ENCODE results near the gene EML1.

EML1 gene, protein sequence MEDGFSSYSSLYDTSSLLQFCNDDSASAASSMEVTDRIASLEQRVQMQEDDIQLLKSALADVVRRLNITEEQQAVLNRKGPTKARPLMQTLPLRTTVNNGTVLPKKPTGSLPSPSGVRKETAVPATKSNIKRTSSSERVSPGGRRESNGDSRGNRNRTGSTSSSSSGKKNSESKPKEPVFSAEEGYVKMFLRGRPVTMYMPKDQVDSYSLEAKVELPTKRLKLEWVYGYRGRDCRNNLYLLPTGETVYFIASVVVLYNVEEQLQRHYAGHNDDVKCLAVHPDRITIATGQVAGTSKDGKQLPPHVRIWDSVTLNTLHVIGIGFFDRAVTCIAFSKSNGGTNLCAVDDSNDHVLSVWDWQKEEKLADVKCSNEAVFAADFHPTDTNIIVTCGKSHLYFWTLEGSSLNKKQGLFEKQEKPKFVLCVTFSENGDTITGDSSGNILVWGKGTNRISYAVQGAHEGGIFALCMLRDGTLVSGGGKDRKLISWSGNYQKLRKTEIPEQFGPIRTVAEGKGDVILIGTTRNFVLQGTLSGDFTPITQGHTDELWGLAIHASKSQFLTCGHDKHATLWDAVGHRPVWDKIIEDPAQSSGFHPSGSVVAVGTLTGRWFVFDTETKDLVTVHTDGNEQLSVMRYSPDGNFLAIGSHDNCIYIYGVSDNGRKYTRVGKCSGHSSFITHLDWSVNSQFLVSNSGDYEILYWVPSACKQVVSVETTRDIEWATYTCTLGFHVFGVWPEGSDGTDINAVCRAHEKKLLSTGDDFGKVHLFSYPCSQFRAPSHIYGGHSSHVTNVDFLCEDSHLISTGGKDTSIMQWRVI

DNA sequence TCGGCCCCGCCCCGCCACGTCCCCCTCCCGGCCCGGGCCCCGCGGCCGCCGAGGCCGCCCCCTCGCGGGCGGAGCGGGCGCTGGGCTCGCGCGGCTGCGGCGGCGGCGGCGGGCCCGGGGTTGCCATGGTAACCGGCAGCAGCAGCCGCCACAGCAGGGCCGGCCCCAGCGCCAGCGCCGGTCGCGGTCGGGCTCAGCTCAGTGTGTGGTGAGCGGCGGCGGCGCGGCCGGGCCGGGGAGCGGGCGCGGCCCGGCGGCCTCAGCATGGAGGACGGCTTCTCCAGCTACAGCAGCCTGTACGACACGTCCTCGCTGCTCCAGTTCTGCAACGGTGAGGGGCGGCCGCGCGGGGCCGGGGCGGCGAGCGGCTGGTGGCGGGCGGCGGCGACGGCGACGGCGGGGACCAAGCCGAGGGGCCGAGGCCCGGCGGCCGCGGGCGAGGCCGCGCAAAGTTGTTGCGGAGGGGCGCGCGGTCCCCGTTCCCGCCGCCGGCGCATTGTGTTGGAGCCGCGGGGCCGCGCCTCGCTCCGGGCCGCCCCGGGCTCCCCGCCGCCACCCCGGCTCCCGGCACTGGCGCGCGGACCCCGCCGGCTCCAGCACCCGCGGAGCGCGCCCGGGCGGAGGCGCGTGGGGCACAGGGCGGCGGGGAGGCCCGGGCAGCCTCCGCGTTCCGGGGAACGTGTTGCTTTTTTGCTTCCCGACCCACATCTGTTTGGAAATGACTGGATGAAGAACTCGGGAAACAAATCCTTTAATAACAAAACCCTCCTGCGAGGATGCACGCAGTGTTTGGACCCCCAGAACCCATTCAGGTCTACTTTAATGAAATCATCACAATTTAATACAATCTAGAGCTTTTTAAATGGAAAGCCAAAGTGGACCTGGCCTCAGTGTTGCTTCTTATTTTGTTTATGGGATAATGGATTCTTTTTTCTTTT is at the start of gene EML1:
EML1 (plus strand) TSS at position 201 of the 938 bp plus-strand sequence; CDS start at position 265, 64 bp downstream.
- DNase-seq = peak; percentile 61 to 95 (median 89)
- intact Hi-C loops (cut with DNase I) = no loop called here

DNA sequence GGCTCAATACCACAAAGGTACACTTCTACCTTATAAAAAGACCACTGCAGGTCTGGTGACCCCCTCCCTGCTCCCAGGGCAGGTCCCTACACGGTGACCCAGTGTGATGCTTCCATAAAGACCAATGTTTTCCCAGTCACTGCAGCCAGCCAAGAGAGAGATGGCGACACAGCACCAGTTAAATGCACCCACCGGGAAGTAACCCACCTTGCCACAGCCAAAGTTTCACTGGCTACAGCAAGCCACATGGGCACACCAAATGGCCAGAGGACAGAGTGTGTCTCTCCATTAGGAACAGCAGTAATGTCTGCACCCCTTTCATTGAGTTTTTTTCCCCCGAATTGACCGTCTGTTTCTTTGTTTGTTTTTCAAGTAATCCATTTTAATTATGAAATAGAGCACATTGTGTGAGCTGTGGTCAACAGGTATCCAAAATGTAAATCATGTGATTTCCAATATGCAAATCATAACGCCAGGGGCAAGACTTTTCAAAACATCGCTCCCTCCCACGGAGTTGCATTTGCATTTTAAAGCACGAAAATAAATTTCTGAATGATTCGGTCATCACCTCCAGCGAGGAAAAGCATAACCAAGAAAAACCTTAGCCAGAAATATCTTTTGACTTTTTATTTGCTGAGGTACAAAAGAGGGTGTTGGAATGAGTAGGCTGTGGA is 48.9 kb upstream of the EML1 start:
- no peak for DNase-seq
- intact Hi-C loops (cut with DNase I) = no loop called here

DNA sequence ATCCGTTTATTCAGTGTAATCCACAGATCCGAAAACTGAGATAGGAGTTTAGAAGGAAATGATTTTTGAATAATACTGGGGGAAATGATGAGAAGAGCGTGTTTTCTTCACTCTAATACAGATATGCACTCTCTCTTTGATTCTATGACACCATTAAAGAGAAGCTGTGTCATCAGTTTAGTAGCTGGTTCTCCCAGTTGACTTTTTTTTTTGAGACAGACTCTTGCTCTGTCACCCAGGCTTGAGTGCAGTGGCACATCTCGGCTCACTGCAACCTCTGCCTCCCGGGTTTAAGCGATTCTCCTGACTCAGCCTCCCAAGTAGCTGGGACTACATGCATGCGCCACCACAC is 48.4 kb upstream of the EML1 start:
- DNase-seq = no peak
- intact Hi-C loops (cut with DNase I) = no loop called here

GRCh38 chr14:99745307-99745951 is 47.8 kb upstream of the EML1 start:
- no peak for DNase-seq
- intact Hi-C loops (cut with DNase I) = no loop called here

GRCh38 chr14:99747167-99747566 is 46.0 kb upstream of the EML1 start:
- DNase-seq = no peak
- intact Hi-C loops (cut with DNase I) = no loop called here

DNA sequence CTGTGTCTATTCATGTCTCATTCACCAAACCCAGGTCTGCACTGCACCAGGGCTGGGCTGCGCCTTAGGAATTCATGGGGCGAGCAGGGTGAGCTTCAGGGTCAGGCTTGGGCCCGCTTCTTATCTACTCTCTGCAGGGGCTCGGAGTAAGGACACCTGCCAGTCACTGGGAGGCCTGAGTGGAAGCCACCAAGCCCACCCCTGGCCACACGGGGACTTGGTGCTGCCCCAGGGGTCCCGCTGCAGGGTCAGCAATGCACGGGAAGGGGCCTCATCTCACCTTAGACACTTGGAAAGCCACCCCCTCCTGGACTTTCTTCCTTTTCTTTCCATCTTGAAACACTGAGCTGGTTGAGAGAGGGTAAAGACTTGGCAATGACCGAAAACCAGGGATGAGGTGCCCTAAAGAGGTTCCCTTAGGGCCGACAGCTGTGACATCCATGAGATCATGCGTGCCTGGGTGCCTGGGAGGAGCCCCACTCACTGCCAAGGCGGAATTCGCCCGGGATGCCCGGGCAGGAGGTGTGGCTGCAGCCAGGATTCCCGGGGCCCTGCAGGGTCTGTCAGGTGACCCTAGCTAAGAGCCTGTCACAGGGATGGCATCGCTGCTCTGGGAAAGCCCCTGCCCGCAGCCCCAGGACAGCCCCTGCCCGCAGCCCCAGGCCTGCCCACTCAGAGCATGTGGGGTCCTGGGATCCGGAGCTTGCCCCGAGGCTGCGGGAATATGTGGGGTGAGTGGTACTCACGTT is 45.5 kb upstream of the EML1 start:
- intact Hi-C loops (cut with DNase I) = no loop called here
- DNase-seq = no peak

GRCh38 chr14:99748529-99748928 is 44.7 kb upstream of the EML1 start:
- intact Hi-C loops (cut with DNase I) = no loop called here
- DNase-seq = no peak

DNA sequence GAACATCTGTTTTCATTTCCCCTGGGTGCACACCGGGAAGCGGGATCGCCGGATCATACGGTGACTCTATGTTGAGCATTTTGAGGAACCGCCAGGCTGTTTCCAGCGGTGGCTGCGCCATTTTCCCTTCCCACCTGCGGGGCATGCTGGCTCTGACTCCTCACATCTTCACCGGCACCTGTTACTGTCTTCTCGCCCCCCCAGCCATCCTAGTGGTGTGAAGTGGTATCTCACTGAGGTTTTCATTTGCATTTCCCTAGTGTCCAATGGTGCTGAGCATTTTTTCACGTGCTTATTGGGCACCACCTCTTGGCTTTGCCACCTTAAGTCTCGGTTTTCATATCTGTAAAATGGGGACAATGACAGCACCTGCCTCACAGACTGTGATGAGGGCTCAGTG is 44.1 kb upstream of the EML1 start:
- intact Hi-C loops (cut with DNase I) = no loop called here
- DNase-seq = peak in 1 of 42 donors; percentile 26

GRCh38 chr14:99749763-99750715 is 43.2 kb upstream of the EML1 start:
- intact Hi-C loops (cut with DNase I) = no loop called here

GRCh38 chr14:99750746-99751450 is 42.3 kb upstream of the EML1 start:
- intact Hi-C loops (cut with DNase I) = no loop called here
- no peak for DNase-seq

More at GRCh38 chr14:99749763-99750715, 43.2 kb upstream of the EML1 start:
- peak in 1 of 42 donors; percentile 35 for DNase-seq

DNA sequence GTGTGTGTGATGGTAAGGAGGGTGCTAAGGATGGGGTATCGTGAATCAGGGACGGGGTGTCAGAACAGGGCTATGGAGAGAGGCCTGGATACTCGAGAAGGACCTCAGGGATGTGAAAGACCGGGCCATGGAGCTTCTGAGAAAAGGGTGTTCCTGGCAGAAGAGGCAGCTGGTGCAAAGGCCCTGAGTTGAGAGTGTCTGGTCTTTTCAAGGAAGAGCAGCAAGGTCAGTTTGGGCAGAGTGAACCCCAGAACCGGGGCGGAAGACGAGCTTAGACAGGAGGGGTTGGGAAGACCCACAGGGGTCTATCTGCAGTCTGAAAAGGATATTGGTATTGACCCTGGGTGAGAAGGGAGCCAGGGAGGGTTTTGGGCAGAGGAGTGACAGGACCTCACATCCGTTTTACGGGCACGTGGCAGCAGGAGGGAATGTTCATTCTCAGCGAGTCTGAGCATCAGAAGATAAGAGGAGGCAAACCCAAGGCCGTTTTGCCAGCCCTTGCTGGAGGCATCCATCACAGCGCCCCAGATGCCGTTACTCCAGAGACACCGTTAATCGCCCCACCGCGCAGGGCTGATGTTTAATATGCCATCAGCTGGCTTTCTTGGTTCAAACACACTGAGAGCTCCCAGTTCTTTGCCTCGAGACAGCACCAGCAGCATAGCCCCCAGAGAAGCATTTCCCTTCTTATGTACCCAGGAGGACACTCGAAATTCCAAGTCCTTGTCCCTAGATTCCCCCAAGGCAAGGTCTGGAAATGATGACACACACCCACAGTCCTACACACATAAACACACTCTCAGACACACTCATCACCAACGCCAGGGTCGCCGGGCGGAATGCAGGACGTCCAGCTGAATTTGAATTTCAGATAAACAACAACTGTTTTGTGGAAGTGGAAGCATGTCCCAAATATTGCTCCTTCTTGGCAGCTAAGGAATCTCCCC is 41.4 kb upstream of the EML1 start:
- intact Hi-C loops (cut with DNase I) = no loop called here

DNA sequence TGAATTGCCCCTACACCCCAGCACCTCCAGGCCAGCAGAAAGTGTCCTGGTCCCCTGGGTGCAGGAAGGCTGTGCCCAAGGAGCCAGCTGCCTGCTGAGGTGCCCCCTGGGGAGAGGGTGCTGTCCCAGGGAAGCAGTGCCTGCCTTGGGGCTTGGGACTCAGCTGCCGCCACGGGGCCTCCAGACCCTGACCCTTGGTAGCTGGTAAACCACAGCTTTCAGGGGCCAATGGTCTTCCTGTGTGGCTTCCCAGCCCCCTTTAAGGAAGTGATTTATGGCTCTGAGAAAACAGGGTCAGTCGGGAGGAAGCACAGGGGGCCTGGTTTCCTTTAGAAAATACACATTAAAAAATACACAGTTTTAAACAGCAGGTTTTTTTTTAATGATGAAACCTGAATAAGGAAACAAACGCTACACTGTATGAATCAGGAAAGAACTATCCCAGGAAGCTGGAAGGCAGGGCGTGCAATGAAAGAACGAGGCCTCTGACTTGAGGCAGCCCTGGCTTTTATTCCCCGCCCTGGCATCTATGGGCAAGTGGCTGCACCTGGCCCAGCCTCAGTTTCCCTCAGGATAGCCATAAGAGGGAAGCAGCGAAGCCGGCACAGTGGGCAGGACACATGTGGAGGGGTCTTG is 40.6 kb upstream of the EML1 start:
- DNase-seq = peak in 1 of 42 donors; percentile 39
- intact Hi-C loops (cut with DNase I) = no loop called here

More for the DNA sequence above, 41.4 kb upstream of the EML1 start:
- peak in 1 of 42 donors; percentile 33 for DNase-seq

GRCh38 chr14:99753225-99754140 is 39.7 kb upstream of the EML1 start:
- intact Hi-C loops (cut with DNase I) = no loop called here
- DNase-seq = no peak

Data from head of caudate nucleus (tissue), 42 donors.